Measurements from ENCODE around the gene ZNFX1.
A peak's percentile ranks its signal among the peaks of the same experiment; 100 is the strongest.

ZNFX1 gene

DNA sequence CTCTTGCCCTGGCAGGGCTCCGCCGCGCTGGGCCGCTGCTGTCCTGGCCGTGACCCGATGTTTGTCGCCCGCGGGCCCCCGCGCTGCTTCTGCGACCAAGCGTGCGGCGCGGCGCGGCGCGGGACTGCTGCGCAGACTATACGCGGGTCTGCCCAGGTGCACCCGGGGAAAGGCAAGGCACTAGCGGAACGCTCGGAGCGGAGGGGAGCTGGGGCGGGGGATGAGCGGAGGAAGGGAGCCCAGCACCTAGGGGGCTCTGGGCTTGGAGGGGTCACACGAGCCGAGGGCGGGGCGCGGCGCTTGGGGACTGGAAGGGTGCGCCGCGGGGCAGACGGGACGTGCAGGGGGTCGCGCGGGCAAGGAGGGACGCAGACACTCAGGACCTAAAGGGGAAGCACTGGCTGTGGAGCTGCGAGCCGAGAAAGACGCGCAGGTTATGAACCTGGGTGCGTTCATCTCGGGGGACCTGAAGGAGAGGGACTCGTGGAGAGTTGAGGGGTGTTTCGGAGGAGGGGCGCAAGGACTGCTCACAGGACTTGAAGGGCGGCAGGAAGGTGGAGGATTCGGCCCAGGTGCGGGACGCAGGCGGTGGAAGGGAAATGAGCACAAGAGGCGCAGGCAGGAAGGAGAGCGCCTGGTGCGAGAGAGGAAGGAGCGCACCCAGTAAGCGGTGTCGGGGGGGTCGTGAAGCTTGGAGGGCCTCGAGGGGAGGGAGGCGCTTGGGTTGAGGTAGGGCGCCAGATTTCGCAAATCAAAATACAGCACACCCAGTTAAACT, 40.8 kb upstream of the ZNFX1 start:
- TF ChIP-seq GABPA (IDR thresholded peaks at IDR 0.05; ENCODE audit: low read depth) (no peak), POLR2AphosphoS5 (IDR thresholded peaks at IDR 0.05; ENCODE audit: low read depth) (no peak), SPI1 (IDR thresholded peaks at IDR 0.05; ENCODE audit: borderline replicate concordance, low read depth) (no peak)
- TF ChIP-seq, protein P1, sequence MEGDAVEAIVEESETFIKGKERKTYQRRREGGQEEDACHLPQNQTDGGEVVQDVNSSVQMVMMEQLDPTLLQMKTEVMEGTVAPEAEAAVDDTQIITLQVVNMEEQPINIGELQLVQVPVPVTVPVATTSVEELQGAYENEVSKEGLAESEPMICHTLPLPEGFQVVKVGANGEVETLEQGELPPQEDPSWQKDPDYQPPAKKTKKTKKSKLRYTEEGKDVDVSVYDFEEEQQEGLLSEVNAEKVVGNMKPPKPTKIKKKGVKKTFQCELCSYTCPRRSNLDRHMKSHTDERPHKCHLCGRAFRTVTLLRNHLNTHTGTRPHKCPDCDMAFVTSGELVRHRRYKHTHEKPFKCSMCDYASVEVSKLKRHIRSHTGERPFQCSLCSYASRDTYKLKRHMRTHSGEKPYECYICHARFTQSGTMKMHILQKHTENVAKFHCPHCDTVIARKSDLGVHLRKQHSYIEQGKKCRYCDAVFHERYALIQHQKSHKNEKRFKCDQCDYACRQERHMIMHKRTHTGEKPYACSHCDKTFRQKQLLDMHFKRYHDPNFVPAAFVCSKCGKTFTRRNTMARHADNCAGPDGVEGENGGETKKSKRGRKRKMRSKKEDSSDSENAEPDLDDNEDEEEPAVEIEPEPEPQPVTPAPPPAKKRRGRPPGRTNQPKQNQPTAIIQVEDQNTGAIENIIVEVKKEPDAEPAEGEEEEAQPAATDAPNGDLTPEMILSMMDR (IDR thresholded peaks at IDR 0.05; ENCODE audit: insufficient read depth, low read length): no peak
- TF ChIP-seq, protein P2, sequence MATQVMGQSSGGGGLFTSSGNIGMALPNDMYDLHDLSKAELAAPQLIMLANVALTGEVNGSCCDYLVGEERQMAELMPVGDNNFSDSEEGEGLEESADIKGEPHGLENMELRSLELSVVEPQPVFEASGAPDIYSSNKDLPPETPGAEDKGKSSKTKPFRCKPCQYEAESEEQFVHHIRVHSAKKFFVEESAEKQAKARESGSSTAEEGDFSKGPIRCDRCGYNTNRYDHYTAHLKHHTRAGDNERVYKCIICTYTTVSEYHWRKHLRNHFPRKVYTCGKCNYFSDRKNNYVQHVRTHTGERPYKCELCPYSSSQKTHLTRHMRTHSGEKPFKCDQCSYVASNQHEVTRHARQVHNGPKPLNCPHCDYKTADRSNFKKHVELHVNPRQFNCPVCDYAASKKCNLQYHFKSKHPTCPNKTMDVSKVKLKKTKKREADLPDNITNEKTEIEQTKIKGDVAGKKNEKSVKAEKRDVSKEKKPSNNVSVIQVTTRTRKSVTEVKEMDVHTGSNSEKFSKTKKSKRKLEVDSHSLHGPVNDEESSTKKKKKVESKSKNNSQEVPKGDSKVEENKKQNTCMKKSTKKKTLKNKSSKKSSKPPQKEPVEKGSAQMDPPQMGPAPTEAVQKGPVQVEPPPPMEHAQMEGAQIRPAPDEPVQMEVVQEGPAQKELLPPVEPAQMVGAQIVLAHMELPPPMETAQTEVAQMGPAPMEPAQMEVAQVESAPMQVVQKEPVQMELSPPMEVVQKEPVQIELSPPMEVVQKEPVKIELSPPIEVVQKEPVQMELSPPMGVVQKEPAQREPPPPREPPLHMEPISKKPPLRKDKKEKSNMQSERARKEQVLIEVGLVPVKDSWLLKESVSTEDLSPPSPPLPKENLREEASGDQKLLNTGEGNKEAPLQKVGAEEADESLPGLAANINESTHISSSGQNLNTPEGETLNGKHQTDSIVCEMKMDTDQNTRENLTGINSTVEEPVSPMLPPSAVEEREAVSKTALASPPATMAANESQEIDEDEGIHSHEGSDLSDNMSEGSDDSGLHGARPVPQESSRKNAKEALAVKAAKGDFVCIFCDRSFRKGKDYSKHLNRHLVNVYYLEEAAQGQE (IDR thresholded peaks at IDR 0.05; ENCODE audit: insufficient replicate concordance, low read depth): no peak
- peak in 1 of 2 experiments; percentile 9 for DNase-seq (ENCODE audit: low read depth in 1 of 2, low spot score in 1 of 2)
- peak overlapping the region; percentile 39 for H3K4me3 ChIP-seq (replicated peaks; ENCODE audit: insufficient read depth, low read length)
- peaks cover 45% of the 10 kb centered on the region for H3K27me3 ChIP-seq (ENCODE audit: insufficient read depth, poor library complexity, severe bottlenecking)
- no peak overlapping the region for H3K27ac ChIP-seq (replicated peaks)

DNA sequence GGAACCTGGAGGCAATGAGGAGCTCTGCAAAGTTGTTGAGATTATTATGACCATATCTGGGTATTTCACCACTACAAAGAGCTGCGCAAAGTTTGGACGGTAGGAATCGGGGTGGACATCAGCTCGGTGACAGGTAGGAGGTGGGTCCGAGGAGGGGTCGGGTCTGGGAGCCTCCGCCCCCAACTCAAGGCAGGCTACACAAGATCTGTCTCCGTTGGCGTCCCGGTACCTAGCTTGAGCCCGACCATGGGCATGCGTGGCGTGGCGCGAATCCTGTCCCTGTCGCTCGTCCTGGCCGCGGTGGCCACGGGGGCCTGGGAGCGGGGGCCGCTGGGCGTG, 40.2 kb upstream of the ZNFX1 start:
- no peak for DNase-seq (ENCODE audit: low read depth in 1 of 2, low spot score in 1 of 2)
- TF ChIP-seq, protein P2 (IDR thresholded peaks at IDR 0.05; ENCODE audit: insufficient replicate concordance, low read depth): no peak
- no peak for TF ChIP-seq SPI1 (IDR thresholded peaks at IDR 0.05; ENCODE audit: borderline replicate concordance, low read depth)
- TF ChIP-seq GABPA (IDR thresholded peaks at IDR 0.05; ENCODE audit: low read depth): no peak
- no peak for TF ChIP-seq POLR2AphosphoS5 (IDR thresholded peaks at IDR 0.05; ENCODE audit: low read depth)
- TF ChIP-seq, protein P1 (IDR thresholded peaks at IDR 0.05; ENCODE audit: insufficient read depth, low read length): no peak
- Histone ChIP-seq H3K4me3 (replicated peaks; ENCODE audit: insufficient read depth, low read length) (no peak overlapping the region), H3K27me3 (ENCODE audit: insufficient read depth, poor library complexity, severe bottlenecking) (peaks cover 45% of the 10 kb centered on the region), H3K27ac (replicated peaks) (no peak overlapping the region)

DNA sequence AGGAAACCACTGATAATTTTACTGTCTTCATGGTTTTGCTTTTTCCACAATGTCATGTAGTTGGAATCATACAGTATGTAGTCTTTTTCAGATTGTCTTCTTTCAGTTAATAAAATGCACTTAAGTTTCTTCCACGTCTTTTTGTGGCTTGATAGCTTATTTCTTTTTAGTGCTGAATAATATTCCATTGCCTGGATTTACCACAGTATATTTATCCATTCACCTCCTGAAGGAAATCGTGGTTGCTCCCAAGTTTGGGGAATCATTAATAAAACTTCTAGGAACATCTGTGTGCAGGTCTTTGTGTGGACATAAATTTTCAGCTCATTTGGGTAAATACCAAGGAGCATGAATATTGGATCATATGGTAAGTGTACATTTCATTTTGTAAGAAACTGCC, 38.8 kb upstream of the ZNFX1 start:
- TF ChIP-seq, protein P1 (IDR thresholded peaks at IDR 0.05; ENCODE audit: insufficient read depth, low read length): no peak
- TF ChIP-seq SPI1 (IDR thresholded peaks at IDR 0.05; ENCODE audit: borderline replicate concordance, low read depth) (no peak), GABPA (IDR thresholded peaks at IDR 0.05; ENCODE audit: low read depth) (no peak), POLR2AphosphoS5 (IDR thresholded peaks at IDR 0.05; ENCODE audit: low read depth) (no peak)
- TF ChIP-seq, protein P2 (IDR thresholded peaks at IDR 0.05; ENCODE audit: insufficient replicate concordance, low read depth): no peak
- Histone ChIP-seq H3K27me3 (ENCODE audit: insufficient read depth, poor library complexity, severe bottlenecking) (peaks cover 45% of the 10 kb centered on the region), H3K27ac (replicated peaks) (no peak overlapping the region), H3K4me3 (replicated peaks; ENCODE audit: insufficient read depth, low read length) (no peak overlapping the region)
- DNase-seq (ENCODE audit: low read depth in 1 of 2, low spot score in 1 of 2): no peak
